ENCODE measurements around the gene KLHL9. TPM values are rescaled to one million over a fixed set of nuclear protein-coding genes. Genes with fewer than 3 reads are reported as not detected.
A peak's percentile ranks its signal among the peaks of the same experiment; 100 is the strongest.
"Not testable (repeated sequence)": the region's sequence is repeated elsewhere in the genome, so short reads cannot be mapped to it uniquely, and the experiment has no call there.

Gene KLHL9
- total and polyA plus RNA-seq, 2 donors from 2014 or later: 10.4 to 30.5 TPM

DNA sequence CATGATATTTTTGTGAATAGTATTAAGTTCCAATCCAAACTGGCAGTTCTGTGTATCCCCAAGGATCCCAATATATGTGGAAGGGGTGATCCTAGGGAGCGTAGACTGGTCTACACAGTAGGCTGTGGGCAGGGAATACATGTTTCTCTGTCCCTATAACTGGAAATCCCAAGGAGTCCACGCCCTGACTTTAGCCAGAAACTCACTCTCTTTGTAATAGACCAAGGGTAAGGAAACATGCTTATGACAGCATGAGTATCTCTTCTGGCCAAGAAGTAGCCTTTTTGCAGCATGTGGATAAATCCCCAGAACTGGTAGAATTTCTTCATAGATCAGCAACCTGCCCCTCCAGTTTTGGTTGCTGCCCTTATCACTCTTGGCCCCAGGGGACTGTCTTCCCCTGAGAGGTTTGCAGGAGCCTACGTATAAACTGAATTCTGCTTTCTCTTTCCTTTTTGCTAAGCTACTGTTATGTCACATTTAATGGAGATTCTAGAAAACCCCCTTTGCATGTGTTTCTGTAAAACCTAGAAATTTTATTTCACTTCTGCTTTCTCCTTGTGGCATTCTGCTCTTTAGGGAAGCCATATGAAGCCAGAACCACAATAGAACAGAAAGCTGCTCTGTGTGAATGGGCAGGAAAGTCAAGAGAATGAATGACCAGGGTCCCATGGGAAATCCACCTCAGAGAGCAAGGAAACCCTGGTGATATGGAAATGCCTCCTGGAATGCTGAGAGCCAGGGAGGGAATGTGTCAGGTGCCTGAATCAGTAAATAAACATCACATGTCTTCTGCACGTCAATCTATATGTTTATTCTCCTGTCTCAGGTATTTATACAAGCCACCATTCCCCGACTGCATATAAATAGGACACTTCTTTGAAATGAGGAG, 46.5 kb upstream of the KLHL9 start:
- TF ChIP-seq, protein P1, sequence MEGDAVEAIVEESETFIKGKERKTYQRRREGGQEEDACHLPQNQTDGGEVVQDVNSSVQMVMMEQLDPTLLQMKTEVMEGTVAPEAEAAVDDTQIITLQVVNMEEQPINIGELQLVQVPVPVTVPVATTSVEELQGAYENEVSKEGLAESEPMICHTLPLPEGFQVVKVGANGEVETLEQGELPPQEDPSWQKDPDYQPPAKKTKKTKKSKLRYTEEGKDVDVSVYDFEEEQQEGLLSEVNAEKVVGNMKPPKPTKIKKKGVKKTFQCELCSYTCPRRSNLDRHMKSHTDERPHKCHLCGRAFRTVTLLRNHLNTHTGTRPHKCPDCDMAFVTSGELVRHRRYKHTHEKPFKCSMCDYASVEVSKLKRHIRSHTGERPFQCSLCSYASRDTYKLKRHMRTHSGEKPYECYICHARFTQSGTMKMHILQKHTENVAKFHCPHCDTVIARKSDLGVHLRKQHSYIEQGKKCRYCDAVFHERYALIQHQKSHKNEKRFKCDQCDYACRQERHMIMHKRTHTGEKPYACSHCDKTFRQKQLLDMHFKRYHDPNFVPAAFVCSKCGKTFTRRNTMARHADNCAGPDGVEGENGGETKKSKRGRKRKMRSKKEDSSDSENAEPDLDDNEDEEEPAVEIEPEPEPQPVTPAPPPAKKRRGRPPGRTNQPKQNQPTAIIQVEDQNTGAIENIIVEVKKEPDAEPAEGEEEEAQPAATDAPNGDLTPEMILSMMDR (IDR thresholded peaks at IDR 0.05; ENCODE audit: borderline replicate concordance, extremely low read depth, insufficient read depth): no peak
- intact Hi-C loops (cut with DNase I): no loop called here
- Histone ChIP-seq H3K9me3 (ENCODE audit: control insufficient read depth in 2 of 3, insufficient read depth in 1 of 3, low read length in 3 of 3) (no peaks in the 10 kb centered on the region), H3K4me1 (ENCODE audit: control insufficient read depth in 2 of 3, insufficient read depth in 2 of 3, low read depth in 1 of 3, low read length in 3 of 3) (no peaks in the 10 kb centered on the region), H3K4me3 (ENCODE audit: low read length in 3 of 3) (no peak overlapping the region), H3K36me3 (ENCODE audit: control insufficient read depth in 2 of 3, insufficient read depth in 3 of 3, low read length in 3 of 3) (no peaks in the 10 kb centered on the region), H3K9ac (ENCODE audit: low read length in 3 of 3) (no peak overlapping the region), H3K27me3 (ENCODE audit: control insufficient read depth, insufficient read depth, low read length) (no peaks in the 10 kb centered on the region), H3K27ac (ENCODE audit: low read depth in 2 of 2, low read length in 2 of 2) (no peak overlapping the region)
- DNase-seq: peak in 1 of 5 donors; percentile 8
- FAIRE-seq: no peak

DNA sequence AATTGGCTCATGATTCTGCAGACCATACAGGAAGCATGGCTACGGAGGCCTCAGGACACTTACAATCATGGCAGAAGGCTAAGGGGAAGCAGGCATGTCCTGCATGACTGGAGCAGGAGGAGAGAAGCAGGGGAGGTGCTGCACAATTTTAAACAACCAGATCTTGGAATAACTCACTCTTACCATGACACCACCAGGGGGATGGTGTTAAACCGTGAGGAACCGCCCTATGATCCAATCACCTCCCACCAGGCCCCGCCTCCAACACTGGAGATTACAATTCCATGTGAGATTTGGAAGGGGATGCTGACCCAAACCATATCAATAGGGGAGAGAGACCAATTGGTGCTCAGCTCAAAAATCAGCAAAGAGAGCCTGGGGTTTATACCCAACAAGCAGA, 36.3 kb upstream of the KLHL9 start:
- H3K9ac ChIP-seq (ENCODE audit: low read length in 3 of 3); H3K9me3 ChIP-seq (ENCODE audit: control insufficient read depth in 2 of 3, insufficient read depth in 1 of 3, low read length in 3 of 3); DNase-seq; H3K27ac ChIP-seq (ENCODE audit: low read depth in 2 of 2, low read length in 2 of 2); H3K27me3 ChIP-seq (ENCODE audit: control insufficient read depth, insufficient read depth, low read length); H3K4me3 ChIP-seq (ENCODE audit: low read length in 3 of 3); H3K4me1 ChIP-seq (ENCODE audit: control insufficient read depth in 2 of 3, insufficient read depth in 2 of 3, low read depth in 1 of 3, low read length in 3 of 3); FAIRE-seq; H3K36me3 ChIP-seq (ENCODE audit: control insufficient read depth in 2 of 3, insufficient read depth in 3 of 3, low read length in 3 of 3); intact Hi-C loops (cut with DNase I): not testable (repeated sequence)

DNA sequence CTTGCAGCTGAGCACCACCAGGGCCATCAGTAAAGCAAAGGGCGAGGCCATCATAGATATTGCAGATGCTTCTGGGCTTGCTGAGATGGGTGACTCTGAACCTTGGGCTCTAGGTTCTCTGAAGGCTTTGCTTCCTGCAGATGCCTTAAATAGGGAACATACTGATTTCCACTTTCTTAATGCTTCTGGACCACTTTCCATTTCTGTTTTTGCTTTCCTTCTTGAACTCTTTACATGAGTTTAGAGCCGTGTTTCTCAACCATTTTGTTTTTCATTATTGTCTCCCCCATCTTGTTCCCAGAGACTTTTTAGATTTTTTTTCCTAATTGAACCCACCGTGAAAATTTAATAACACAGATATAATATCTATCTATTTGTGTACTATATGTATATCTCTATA, 32.8 kb upstream of the KLHL9 start, which contains the start of gene IFNA13:
Gene IFNA13 (minus strand): TSS at position 101 of the 400 bp plus-strand sequence. CDS start 47 bp downstream, at position 54.
- Histone ChIP-seq H3K27me3 (ENCODE audit: control insufficient read depth, insufficient read depth, low read length) (no peaks in the 10 kb centered on the region), H3K27ac (ENCODE audit: low read depth in 2 of 2, low read length in 2 of 2) (no peak within 1 kb of the TSS), H3K9ac (ENCODE audit: low read length in 3 of 3) (no peak within 1 kb of the TSS), H3K4me1 (ENCODE audit: control insufficient read depth in 2 of 3, insufficient read depth in 2 of 3, low read depth in 1 of 3, low read length in 3 of 3) (no peaks in the 10 kb centered on the region), H3K4me3 (ENCODE audit: low read length in 3 of 3) (no peak within 1 kb of the TSS), H3K9me3 (ENCODE audit: control insufficient read depth in 2 of 3, insufficient read depth in 1 of 3, low read length in 3 of 3) (no peaks in the 10 kb centered on the region), H3K36me3 (ENCODE audit: control insufficient read depth in 2 of 3, insufficient read depth in 3 of 3, low read length in 3 of 3) (no peaks in the 10 kb centered on the region)
- FAIRE-seq: no peak
- intact Hi-C loops (cut with DNase I): no loop called here
- TF ChIP-seq, protein P1 (IDR thresholded peaks at IDR 0.05; ENCODE audit: borderline replicate concordance, extremely low read depth, insufficient read depth): no peak
- DNase-seq: no peak

DNA sequence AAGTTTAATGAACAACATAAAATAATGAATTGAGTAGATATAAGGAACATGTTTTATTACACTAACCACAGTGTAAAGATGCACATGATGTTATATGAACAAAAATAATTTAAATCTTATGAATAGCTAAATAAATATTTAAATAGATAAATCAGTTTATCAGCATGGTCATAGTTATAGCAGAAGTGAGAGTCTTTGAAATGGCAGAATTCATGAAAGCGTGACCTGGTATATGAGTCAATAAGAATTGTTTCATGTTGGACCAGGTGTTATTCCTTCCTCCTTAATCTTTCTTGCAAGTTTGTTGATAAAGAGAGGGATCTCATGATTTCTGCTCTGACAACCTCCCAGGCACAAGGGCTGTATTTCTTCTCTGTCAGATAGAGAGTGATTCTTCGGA, 32.0 kb upstream of the KLHL9 start:
- DNase-seq; H3K4me1 ChIP-seq (ENCODE audit: control insufficient read depth in 2 of 3, insufficient read depth in 2 of 3, low read depth in 1 of 3, low read length in 3 of 3); H3K27ac ChIP-seq (ENCODE audit: low read depth in 2 of 2, low read length in 2 of 2); intact Hi-C loops (cut with DNase I); H3K36me3 ChIP-seq (ENCODE audit: control insufficient read depth in 2 of 3, insufficient read depth in 3 of 3, low read length in 3 of 3); H3K9ac ChIP-seq (ENCODE audit: low read length in 3 of 3); H3K4me3 ChIP-seq (ENCODE audit: low read length in 3 of 3); H3K9me3 ChIP-seq (ENCODE audit: control insufficient read depth in 2 of 3, insufficient read depth in 1 of 3, low read length in 3 of 3); H3K27me3 ChIP-seq (ENCODE audit: control insufficient read depth, insufficient read depth, low read length): not testable (repeated sequence)
- peak; percentile 38 for FAIRE-seq
